Measurements from ENCODE around the gene UGGT2.
"Not testable (repeated sequence)": the region's sequence is repeated elsewhere in the genome, so short reads cannot be mapped to it uniquely, and the experiment has no call there.

The UGGT2 gene

DNA sequence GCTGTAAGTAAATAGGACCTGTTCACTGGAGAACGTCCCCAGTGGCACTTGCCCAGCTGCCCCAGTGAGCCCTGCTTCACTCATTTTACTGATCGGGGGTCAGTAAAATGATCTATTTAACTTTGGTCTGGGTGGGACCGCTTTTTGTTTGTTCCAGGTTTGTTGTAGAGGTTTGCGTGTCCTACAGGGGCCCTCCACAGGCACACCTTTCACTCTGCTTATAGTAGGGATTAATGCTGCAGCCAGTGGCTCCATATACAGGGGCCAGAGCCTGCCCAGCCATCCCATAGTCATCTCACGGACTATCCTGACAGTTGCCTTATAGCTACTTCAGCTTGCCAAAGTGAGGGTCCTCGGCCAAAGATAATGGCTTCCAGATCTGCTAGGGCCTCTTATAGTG, 272.2 kb downstream of the UGGT2 start:
- Histone ChIP-seq H3K27ac (ENCODE audit: low read depth, low read length) (no peak overlapping the region), H3K9me2 (replicated peaks; ENCODE audit: control insufficient read depth, low read length) (no peaks in the 10 kb centered on the region), H3K4me3 (ENCODE audit: low read length) (no peak overlapping the region), H4K20me1 (ENCODE audit: control insufficient read depth, insufficient read depth, low read depth, low read length) (no peaks in the 10 kb centered on the region), H3F3A (ENCODE audit: control insufficient read depth, insufficient read depth) (no peaks in the 10 kb centered on the region), H3K9me3 (ENCODE audit: control insufficient read depth, insufficient read depth, low read length) (no peaks in the 10 kb centered on the region), H3K4me1 (ENCODE audit: control insufficient read depth, low read length) (no peaks in the 10 kb centered on the region), H3K79me2 (ENCODE audit: control insufficient read depth, low read length) (no peaks in the 10 kb centered on the region), H3K36me3 (ENCODE audit: control insufficient read depth, low read length) (peaks cover 21% of the 10 kb centered on the region), H3K27me3 (ENCODE audit: control insufficient read depth, low read length) (no peaks in the 10 kb centered on the region), H3K4me2 (ENCODE audit: low read length) (no peak overlapping the region)
- TF ChIP-seq EZH2phosphoT487 (IDR thresholded peaks at IDR 0.05; ENCODE audit: borderline replicate concordance, low read length), result no peak
- TF ChIP-seq, protein P1, sequence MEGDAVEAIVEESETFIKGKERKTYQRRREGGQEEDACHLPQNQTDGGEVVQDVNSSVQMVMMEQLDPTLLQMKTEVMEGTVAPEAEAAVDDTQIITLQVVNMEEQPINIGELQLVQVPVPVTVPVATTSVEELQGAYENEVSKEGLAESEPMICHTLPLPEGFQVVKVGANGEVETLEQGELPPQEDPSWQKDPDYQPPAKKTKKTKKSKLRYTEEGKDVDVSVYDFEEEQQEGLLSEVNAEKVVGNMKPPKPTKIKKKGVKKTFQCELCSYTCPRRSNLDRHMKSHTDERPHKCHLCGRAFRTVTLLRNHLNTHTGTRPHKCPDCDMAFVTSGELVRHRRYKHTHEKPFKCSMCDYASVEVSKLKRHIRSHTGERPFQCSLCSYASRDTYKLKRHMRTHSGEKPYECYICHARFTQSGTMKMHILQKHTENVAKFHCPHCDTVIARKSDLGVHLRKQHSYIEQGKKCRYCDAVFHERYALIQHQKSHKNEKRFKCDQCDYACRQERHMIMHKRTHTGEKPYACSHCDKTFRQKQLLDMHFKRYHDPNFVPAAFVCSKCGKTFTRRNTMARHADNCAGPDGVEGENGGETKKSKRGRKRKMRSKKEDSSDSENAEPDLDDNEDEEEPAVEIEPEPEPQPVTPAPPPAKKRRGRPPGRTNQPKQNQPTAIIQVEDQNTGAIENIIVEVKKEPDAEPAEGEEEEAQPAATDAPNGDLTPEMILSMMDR (IDR thresholded peaks at IDR 0.05; ENCODE audit: low read depth, low read length, poor library complexity, severe bottlenecking), result no peak

DNA sequence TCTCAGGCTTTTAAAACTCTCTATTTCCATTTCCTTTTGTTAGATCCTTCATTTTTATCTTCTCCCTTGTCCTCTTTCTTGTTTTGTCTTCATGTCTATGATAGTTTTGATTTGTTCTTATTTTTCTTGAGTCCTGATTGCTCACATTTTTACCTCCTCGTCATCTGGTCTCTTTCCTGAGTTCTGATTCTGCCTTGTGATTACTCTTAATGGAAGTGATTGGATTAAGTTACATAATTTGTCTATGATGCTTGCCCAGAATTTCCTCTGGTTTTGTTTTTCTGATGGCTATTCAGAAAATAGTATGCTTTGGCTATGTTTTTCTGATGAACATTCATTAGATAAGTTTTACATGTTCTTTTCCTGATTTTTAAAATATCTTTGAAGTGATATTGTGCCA, 273.7 kb downstream of the UGGT2 start:
- no peaks in the 10 kb centered on the region for H3F3A ChIP-seq (ENCODE audit: control insufficient read depth, insufficient read depth)
- H3K27ac ChIP-seq (ENCODE audit: low read depth, low read length), result no peak overlapping the region
- no peaks in the 10 kb centered on the region for H3K9me3 ChIP-seq (ENCODE audit: control insufficient read depth, insufficient read depth, low read length)
- H3K79me2 ChIP-seq (ENCODE audit: control insufficient read depth, low read length), result no peaks in the 10 kb centered on the region
- H3K4me3 ChIP-seq (ENCODE audit: low read length), result no peak overlapping the region
- no peaks in the 10 kb centered on the region for H4K20me1 ChIP-seq (ENCODE audit: control insufficient read depth, insufficient read depth, low read depth, low read length)
- TF ChIP-seq, protein P1 (IDR thresholded peaks at IDR 0.05; ENCODE audit: low read depth, low read length, poor library complexity, severe bottlenecking), result no peak
- no peak for TF ChIP-seq EZH2phosphoT487 (IDR thresholded peaks at IDR 0.05; ENCODE audit: borderline replicate concordance, low read length)
- peaks cover 21% of the 10 kb centered on the region for H3K36me3 ChIP-seq (ENCODE audit: control insufficient read depth, low read length)
- no peaks in the 10 kb centered on the region for H3K27me3 ChIP-seq (ENCODE audit: control insufficient read depth, low read length)
- no peak overlapping the region for H3K4me2 ChIP-seq (ENCODE audit: low read length)
- H3K4me1 ChIP-seq (ENCODE audit: control insufficient read depth, low read length), result no peaks in the 10 kb centered on the region
- H3K9me2 ChIP-seq (replicated peaks; ENCODE audit: control insufficient read depth, low read length), result no peaks in the 10 kb centered on the region

- no peaks in the 10 kb centered on the region for H3K9me2 ChIP-seq (replicated peaks; ENCODE audit: control insufficient read depth, low read length)
- no peaks in the 10 kb centered on the region for H3F3A ChIP-seq (ENCODE audit: control insufficient read depth, insufficient read depth)
- peaks cover 5% of the 10 kb centered on the region for H3K36me3 ChIP-seq (ENCODE audit: control insufficient read depth, low read length)
- H3K79me2 ChIP-seq (ENCODE audit: control insufficient read depth, low read length), result no peaks in the 10 kb centered on the region
- no peak overlapping the region for H3K4me3 ChIP-seq (ENCODE audit: low read length)
- no peaks in the 10 kb centered on the region for H4K20me1 ChIP-seq (ENCODE audit: control insufficient read depth, insufficient read depth, low read depth, low read length)
- TF ChIP-seq EZH2phosphoT487 (IDR thresholded peaks at IDR 0.05; ENCODE audit: borderline replicate concordance, low read length), result no peak
- TF ChIP-seq, protein P1 (IDR thresholded peaks at IDR 0.05; ENCODE audit: low read depth, low read length, poor library complexity, severe bottlenecking), result no peak
- H3K27me3 ChIP-seq (ENCODE audit: control insufficient read depth, low read length), result no peaks in the 10 kb centered on the region
- no peaks in the 10 kb centered on the region for H3K4me1 ChIP-seq (ENCODE audit: control insufficient read depth, low read length)
- no peak overlapping the region for H3K4me2 ChIP-seq (ENCODE audit: low read length)
- H3K27ac ChIP-seq (ENCODE audit: low read depth, low read length), result no peak overlapping the region
- H3K9me3 ChIP-seq (ENCODE audit: control insufficient read depth, insufficient read depth, low read length), result no peaks in the 10 kb centered on the region
Observed at GRCh38 chr13:95771905-95772304, 281.3 kb downstream of the UGGT2 start.

- no peaks in the 10 kb centered on the region for H4K20me1 ChIP-seq (ENCODE audit: control insufficient read depth, insufficient read depth, low read depth, low read length)
- TF ChIP-seq EZH2phosphoT487 (IDR thresholded peaks at IDR 0.05; ENCODE audit: borderline replicate concordance, low read length), result no peak
Observed at GRCh38 chr13:95763601-95764000, 289.6 kb downstream of the UGGT2 start.

GRCh38 chr13:95762626-95763025, 290.6 kb downstream of the UGGT2 start:
- not testable (repeated sequence) for H4K20me1 ChIP-seq (ENCODE audit: control insufficient read depth, insufficient read depth, low read depth, low read length); H3K4me1 ChIP-seq (ENCODE audit: control insufficient read depth, low read length); H3K4me3 ChIP-seq (ENCODE audit: low read length); H3F3A ChIP-seq (ENCODE audit: control insufficient read depth, insufficient read depth); H3K9me2 ChIP-seq (replicated peaks; ENCODE audit: control insufficient read depth, low read length); H3K79me2 ChIP-seq (ENCODE audit: control insufficient read depth, low read length); H3K27me3 ChIP-seq (ENCODE audit: control insufficient read depth, low read length); H3K4me2 ChIP-seq (ENCODE audit: low read length); H3K9me3 ChIP-seq (ENCODE audit: control insufficient read depth, insufficient read depth, low read length); H3K27ac ChIP-seq (ENCODE audit: low read depth, low read length)
- peaks cover 16% of the 10 kb centered on the region for H3K36me3 ChIP-seq (ENCODE audit: control insufficient read depth, low read length)

More at GRCh38 chr13:95763601-95764000, 289.6 kb downstream of the UGGT2 start:
- Histone ChIP-seq H3K27me3 (ENCODE audit: control insufficient read depth, low read length) (no peaks in the 10 kb centered on the region), H3K36me3 (ENCODE audit: control insufficient read depth, low read length) (peaks cover 16% of the 10 kb centered on the region), H3K4me3 (ENCODE audit: low read length) (no peak overlapping the region), H3F3A (ENCODE audit: control insufficient read depth, insufficient read depth) (no peaks in the 10 kb centered on the region), H3K9me3 (ENCODE audit: control insufficient read depth, insufficient read depth, low read length) (no peaks in the 10 kb centered on the region), H3K4me1 (ENCODE audit: control insufficient read depth, low read length) (no peaks in the 10 kb centered on the region), H3K79me2 (ENCODE audit: control insufficient read depth, low read length) (no peaks in the 10 kb centered on the region), H3K4me2 (ENCODE audit: low read length) (no peak overlapping the region), H3K9me2 (replicated peaks; ENCODE audit: control insufficient read depth, low read length) (no peaks in the 10 kb centered on the region), H3K27ac (ENCODE audit: low read depth, low read length) (no peak overlapping the region)

All from DOHH2 (cell line).